ENCODE data around the gene IPO9. TPM values are rescaled to one million over a fixed set of nuclear protein-coding genes. Genes with fewer than 3 reads are reported as not detected.
"Not testable (repeated sequence)": the region's sequence is repeated elsewhere in the genome, so short reads cannot be mapped to it uniquely, and the experiment has no call there.

The IPO9 gene
- polyA plus RNA-seq, 4 donors: 76.5 to 88.6 (median 81.0) TPM

DNA sequence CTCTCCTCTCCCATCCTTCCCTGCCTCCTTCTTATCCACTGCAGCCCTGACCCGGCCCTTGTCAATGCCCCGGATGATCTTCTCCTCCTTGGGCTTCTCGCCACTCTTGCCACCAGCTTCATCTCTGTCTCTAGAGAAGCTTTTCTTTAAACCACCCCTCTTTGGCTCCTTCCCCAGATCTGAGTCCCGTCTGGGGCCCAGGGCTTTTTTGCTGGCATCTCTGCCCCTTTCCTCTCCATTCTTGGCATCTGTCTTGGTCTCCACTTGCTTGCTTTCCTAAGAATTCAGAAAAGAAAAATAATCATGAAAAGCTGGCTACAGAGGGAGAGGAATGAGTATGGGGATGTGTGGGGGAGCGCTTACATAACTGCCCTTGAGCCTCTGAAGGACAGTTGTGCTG is 71.5 kb downstream of the IPO9 start:
- DNase-seq (ENCODE audit: low read depth in 4 of 4, low spot score in 3 of 4): no peak

DNA sequence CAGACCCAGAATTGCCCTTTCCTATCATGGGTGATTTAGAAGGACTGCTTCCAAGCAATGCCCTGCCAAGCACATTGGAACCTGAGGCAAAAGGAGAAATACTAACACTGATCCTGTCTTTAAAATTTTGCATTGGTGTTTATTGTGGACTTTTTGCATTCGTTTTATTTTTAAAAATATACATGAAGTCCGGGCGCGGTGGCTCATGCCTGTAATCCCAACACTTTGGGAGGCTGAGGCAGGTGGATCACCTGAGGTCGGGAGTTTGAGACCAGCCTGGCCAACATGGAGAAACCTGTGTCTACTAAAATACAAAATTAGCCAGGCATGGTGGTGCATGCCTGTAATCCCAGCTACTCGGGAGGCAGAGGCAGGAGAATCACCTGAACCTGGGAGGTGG is 72.1 kb downstream of the IPO9 start:
- DNase-seq (ENCODE audit: low read depth in 4 of 4, low spot score in 3 of 4): not testable (repeated sequence)

DNA sequence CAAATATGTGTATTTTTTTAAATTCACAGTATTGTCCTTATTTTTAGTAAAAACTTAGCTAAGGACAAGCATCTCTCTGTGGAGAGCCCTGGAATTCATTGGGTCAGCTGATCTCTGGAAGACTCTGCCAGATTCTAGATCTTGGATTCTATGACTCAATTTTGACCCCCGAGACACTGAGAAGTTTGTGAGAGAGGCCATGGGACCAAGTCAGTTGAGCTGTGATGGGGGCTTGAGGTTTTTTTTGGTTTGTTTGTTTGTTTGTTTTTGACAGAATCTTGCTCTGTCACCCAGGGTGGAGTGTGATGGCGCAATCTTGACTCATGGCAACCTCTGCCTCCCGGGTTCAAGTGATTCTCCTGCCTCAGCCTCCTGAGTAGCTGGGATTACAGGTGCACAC is 73.2 kb downstream of the IPO9 start:
- DNase-seq (ENCODE audit: low read depth in 4 of 4, low spot score in 3 of 4): no peak

DNA sequence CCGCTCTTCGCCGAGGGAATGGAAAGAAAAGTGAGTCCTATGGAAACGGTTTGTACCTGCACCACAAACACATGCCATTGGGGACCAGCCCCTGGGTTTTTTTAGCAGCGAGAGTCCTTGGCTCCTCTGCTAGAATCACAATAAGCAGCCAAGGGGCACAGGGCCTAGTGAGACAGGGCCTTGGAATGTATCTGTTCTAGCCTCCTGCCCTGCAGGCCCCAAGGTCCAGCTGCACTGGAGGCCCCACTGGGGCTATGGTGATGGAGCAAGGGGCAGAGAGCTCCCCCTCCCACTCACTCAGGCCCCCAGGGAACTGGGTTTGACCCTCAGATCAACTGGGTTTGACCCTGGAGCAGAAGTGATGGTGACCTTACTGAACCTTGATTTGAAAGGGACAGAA is 74.2 kb downstream of the IPO9 start:
- no peak for DNase-seq (ENCODE audit: low read depth in 4 of 4, low spot score in 3 of 4)

- DNase-seq (ENCODE audit: low read depth in 4 of 4, low spot score in 3 of 4): peak in 3 of 4 donors; percentile 33 to 42 (median 35)
Observed at GRCh38 chr1:201904579-201904978, 75.6 kb downstream of the IPO9 start.

- no peak for DNase-seq (ENCODE audit: low read depth in 4 of 4, low spot score in 3 of 4)
Observed at GRCh38 chr1:201905234-201905890, 76.4 kb downstream of the IPO9 start.

DNA sequence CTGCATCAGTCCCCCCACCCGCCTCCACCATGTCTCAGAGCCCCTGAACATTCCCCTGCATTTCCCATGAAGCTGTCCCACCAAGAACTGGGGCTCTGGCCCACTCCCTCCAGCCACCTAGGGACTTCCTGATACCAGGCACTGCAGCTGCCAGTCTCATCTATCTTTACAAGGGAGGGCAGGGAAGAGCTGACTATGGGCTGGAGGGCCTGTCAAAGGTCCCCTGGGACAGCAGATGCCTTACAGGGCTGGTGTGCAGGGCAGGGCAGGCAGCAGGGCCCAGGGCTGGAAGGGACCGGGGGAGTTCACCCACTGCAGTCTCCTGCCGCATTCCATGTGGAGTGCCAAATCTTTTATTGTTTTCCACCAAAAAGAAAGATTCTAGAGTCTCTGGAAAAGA is 77.4 kb downstream of the IPO9 start:
- no peak for DNase-seq (ENCODE audit: low read depth in 4 of 4, low spot score in 3 of 4)

DNA sequence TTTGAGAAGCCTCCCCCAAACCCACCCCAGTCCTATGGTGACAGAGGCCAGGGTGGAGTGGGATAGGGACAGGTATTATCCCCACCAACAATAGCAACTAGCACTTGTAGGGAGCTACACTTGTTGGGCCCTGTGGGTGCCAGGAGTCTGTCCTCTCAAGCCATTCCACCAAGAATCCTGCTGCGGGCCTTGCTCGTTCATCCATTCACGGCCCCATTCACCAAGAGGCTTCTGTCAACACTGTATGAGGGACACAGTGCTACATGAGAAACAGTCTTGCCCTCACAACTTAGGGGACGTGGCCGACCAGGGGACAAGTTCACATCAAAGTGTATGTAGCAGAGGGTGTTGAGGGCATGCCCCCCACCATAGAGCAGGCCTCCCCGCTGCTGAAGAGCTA is 78.7 kb downstream of the IPO9 start:
- no peak for DNase-seq (ENCODE audit: low read depth in 4 of 4, low spot score in 3 of 4)

- no peak for DNase-seq (ENCODE audit: low read depth in 4 of 4, low spot score in 3 of 4)
Observed at GRCh38 chr1:201911826-201912571, 83.0 kb downstream of the IPO9 start.

- no peak for DNase-seq (ENCODE audit: low read depth in 4 of 4, low spot score in 3 of 4)
Observed at GRCh38 chr1:201912832-201913231, 83.9 kb downstream of the IPO9 start.

DNA sequence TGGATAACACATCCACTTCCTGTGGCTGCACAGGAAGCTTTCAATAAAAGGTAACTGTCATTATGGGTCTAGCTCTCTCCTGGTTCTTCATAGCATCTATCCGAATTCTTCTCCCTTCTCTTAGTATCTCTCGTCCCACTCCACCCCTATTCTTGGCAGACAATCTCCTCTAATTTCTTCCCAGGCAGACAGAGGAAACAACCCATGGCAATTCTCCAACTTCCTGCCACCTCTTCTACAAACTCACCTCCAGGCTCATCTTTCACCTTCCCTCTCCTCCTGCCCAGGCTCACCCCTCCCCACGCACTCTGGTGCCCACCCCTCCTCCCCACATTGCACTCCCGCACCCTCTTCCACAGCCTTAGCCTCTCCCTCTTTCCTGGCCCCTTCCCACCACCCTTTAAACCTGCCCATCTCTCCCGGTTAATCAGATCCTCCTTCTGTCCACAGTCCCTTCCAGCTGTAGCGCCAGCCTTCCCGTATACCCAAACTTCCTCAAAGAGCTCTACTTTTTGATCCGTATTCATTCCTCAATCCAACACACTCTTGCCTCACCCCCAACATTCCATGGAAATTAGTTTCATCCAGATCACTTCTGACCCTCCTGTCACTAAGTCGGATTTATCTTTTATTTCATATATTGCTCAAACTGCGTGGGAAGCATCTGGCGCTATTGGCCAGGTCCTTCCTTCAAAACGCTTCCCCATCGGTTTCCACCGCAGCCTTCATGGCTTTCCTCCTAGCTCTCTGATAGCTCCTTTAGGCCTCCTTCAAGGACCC is 85.7 kb downstream of the IPO9 start:
- no peak for DNase-seq (ENCODE audit: low read depth in 4 of 4, low spot score in 3 of 4)

DNA sequence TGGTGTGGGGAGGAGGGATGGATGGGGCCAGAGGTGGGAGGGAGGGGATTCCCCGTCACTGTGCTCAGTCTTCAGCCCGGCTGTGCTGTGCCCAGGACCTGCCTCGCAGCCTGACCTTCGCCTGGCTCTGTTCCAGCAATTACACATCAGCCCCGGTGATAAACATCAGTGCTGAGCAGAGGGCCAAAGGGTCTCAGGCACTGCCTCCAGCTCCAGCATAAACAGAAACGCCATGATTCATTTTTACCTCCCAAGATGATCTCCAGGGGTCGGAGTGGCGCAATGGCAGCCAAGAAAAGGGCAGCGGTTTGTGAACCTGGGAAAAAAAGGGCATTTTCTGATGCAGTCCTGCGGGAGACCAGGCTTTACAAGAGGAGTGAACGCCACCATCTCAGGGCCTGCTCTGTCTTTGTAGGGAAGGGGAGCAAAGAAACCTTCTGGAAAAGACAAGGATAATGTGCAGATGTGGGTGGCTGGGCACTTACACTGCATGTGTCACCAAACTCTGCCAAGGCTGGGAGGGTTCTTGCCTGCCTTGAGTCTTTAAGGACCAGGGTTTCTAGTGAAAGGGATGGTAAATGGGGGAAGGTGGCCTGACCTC is 87.8 kb downstream of the IPO9 start:
- DNase-seq (ENCODE audit: low read depth in 4 of 4, low spot score in 3 of 4): peak in 3 of 4 donors; percentile 65 to 76 (median 72)

DNA sequence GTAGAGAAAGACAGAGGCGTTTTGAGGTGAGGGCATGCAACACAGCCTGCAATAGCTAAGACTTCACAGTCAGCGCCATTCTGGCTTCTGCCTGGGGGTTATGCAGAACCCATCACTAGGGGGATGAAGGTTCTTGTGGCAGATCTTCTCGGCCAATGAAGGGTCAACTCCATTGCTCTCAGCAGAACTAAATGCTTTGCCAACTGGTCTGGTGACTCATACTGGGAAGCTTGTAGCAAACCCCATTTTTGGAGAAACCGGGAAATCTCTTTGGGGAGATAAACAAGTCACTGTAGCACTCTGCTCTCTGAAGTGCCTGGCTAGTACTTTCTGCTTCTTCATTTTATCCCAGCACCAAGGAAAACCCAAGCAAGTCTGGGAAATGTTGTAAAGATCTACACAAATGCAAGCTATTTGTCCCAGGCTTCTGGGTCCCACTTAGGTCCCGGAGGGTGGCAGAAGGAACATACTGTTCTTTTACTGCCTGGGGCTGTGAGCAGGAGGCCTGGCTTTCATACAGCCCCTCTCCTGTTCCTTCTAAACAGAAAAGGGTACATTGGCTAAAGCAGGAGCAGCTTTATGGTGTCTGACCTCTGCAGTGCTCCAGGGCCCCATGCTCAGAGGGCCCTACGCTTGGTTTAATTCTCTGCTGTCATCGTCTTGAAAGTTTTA is 88.5 kb downstream of the IPO9 start:
- no peak for DNase-seq (ENCODE audit: low read depth in 4 of 4, low spot score in 3 of 4)

- no peak for DNase-seq (ENCODE audit: low read depth in 4 of 4, low spot score in 3 of 4)
Observed at GRCh38 chr1:201918343-201918742, 89.4 kb downstream of the IPO9 start.

DNA sequence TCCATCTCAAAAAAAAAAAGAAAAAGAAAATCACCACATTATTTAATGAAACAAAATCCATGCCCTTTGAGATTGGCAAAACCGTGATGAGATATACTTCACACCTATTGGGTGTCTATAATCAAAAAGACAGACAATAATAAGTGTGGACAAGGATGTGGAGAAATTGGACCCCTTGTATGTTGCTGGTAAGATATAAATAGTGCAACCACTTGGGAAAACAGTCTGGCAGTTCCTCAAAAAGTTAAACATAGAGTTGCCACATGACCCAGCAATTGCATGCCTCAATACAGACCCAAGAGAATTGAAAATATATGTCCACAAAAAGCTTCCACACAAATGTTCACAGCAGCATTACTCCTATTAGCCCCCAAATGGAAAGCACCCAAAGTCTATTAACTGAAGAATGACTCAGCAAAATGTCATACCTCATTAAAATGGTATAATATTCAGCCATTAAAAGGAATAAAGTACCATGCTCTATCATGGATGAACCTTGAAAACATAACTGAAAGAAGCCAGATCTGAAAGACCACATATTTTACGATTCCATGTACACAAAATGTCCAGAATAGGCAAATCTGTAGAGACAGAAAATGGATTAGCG is 93.1 kb downstream of the IPO9 start:
- DNase-seq (ENCODE audit: low read depth in 4 of 4, low spot score in 3 of 4): no peak

DNA sequence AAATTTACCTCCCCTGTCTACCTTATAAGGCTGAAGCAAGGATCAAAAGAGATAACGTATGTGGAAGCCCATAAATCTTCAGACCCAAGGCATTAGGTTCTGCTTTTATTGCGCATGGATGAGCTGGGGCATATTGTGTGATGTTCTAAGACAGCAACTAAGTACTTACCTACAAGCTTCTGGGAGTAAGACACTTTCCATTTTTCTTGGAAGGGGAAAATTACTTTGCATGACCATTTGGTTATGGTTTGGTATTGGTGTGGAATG is 96.3 kb downstream of the IPO9 start:
- no peak for DNase-seq (ENCODE audit: low read depth in 4 of 4, low spot score in 3 of 4)

DNA sequence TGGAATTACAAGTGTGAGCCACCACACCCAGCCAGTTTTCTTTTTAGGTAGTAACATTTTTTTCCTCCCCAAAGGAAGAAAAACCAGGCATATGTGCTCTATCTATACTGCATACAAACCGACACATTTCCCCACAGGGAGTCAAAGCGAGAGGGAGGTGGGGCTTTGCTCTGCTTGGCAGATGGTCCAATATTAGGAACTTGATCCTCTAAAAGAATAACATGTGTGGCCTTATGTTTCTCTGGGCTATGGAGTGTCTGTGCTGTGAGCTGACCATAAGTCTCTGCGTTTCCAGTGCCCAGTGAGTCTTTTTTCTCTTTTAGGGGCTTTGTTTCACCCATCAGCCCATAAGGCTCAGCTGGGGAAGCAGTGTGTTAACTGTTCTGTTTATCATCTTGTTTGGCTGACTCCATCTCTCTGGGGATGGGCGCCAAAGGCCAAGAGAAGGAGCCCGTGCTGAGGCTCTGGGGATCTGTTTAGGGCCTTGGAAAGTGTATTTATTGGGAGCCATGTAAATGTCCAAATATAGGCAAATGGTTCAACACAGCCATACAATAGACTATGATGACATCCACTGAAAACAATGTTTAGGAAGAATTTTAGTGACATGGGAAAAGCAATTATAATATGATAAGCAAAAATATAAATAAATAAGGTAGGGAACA is 97.2 kb downstream of the IPO9 start:
- no peak for DNase-seq (ENCODE audit: low read depth in 4 of 4, low spot score in 3 of 4)

- DNase-seq (ENCODE audit: low read depth in 4 of 4, low spot score in 3 of 4): no peak
Observed at GRCh38 chr1:201928266-201928665, 99.3 kb downstream of the IPO9 start.

DNA sequence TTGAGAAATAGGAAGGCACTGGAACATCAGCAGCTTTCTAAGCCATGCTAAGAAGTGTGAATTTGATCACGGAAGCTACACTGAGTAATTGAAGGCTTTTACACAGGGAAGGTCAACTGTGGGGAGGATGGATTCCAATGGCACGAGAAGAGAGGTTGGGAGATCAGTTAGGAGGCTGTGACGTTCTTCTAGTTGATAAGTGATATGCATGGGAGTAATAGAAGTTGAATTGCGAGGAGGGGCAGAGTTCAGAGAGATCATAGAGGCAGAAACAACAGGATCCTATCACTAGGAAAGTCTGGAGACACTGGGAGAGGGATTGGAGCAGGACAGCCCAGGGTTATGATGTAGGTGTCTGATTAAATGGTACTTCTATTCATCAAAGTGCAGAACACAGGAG is 101.2 kb downstream of the IPO9 start:
- no peak for DNase-seq (ENCODE audit: low read depth in 4 of 4, low spot score in 3 of 4)

GRCh38 chr1:201930803-201931202 is 101.8 kb downstream of the IPO9 start:
- no peak for DNase-seq (ENCODE audit: low read depth in 4 of 4, low spot score in 3 of 4)
